ACC112 (cell line): ENCODE results near the gene CLPTM1L.
"Not testable (repeated sequence)": the region's sequence is repeated elsewhere in the genome, so short reads cannot be mapped to it uniquely, and the experiment has no call there.

Source experiments
- H2AFZ ChIP-seq: fragments of 200-600 bp; sonication (generic); one replicate; pipeline ENCODE4 v1.6.0; 2017; ENCODE audit warnings: antibody characterized with exemption, low read length; ENCODE audit not compliant: unreplicated experiment
- H3K27ac ChIP-seq: fragments of 200-600 bp; sonication (generic); 2 replicates; pipeline ENCODE4 v1.5.1; 2014; ENCODE audit warnings: low read depth, mild to moderate bottlenecking, antibody characterized with exemption, low read length, moderate library complexity
- H3K27me3 ChIP-seq: fragments of 200-600 bp; sonication (generic); 2 replicates; pipeline ENCODE4 v1.6.1; 2014; ENCODE audit warnings: mild to moderate bottlenecking, antibody characterized with exemption, low read length, moderate library complexity, mixed read lengths; ENCODE audit not compliant: insufficient read depth
- H3K36me3 ChIP-seq: fragments of 200-600 bp; sonication (generic); 2 replicates; pipeline ENCODE4 v1.6.1; 2016; ENCODE audit warnings: mild to moderate bottlenecking, antibody characterized with exemption, low read length, moderate library complexity, mixed read lengths; ENCODE audit not compliant: insufficient read depth
- H3K4me1 ChIP-seq: fragments of 200-600 bp; sonication (generic); one replicate; pipeline ENCODE4 v1.6.1; 2016; ENCODE audit warnings: low read length, mixed read lengths; ENCODE audit not compliant: insufficient read depth, unreplicated experiment, control insufficient read depth
- H3K4me3 ChIP-seq: fragments of 200-600 bp; sonication (generic); 2 replicates; pipeline ENCODE4 v1.5.1; 2014; ENCODE audit warnings: mild to moderate bottlenecking, low read depth, low read length
- H3K79me2 ChIP-seq: fragments of 200-600 bp; sonication (generic); one replicate; pipeline ENCODE4 v1.6.0; 2016; ENCODE audit warnings: low read length; ENCODE audit not compliant: control insufficient read depth, unreplicated experiment, insufficient read depth

The CLPTM1L gene

GRCh38 chr5:1278656-1279442 is 66.0 kb downstream of the CLPTM1L start:
- H3K79me2 ChIP-seq: no peaks in the 10 kb centered on the region
- no peaks in the 10 kb centered on the region for H3K36me3 ChIP-seq
- H3K4me3 ChIP-seq: no peak overlapping the region
- H2AFZ ChIP-seq: no peak overlapping the region
- no peaks in the 10 kb centered on the region for H3K27me3 ChIP-seq
- H3K4me1 ChIP-seq: no peaks in the 10 kb centered on the region
- no peak overlapping the region for H3K27ac ChIP-seq

GRCh38 chr5:1278216-1278615 is 66.7 kb downstream of the CLPTM1L start:
- no peaks in the 10 kb centered on the region for H3K4me1 ChIP-seq
- H3K79me2 ChIP-seq: no peaks in the 10 kb centered on the region
- no peak overlapping the region for H3K27ac ChIP-seq
- H3K27me3 ChIP-seq: no peaks in the 10 kb centered on the region
- no peak overlapping the region for H3K4me3 ChIP-seq
- H2AFZ ChIP-seq: no peak overlapping the region
- no peaks in the 10 kb centered on the region for H3K36me3 ChIP-seq

GRCh38 chr5:1277781-1278180 is 67.1 kb downstream of the CLPTM1L start:
- Histone ChIP-seq H3K36me3 (no peaks in the 10 kb centered on the region), H3K79me2 (no peaks in the 10 kb centered on the region)

GRCh38 chr5:1277331-1277730 is 67.6 kb downstream of the CLPTM1L start:
- no peaks in the 10 kb centered on the region for H3K27me3 ChIP-seq
- H3K79me2 ChIP-seq: no peaks in the 10 kb centered on the region
- H3K4me3 ChIP-seq: no peak overlapping the region
- H3K36me3 ChIP-seq: no peaks in the 10 kb centered on the region
- no peak overlapping the region for H2AFZ ChIP-seq
- no peaks in the 10 kb centered on the region for H3K4me1 ChIP-seq
- no peak overlapping the region for H3K27ac ChIP-seq

More at GRCh38 chr5:1277781-1278180, 67.1 kb downstream of the CLPTM1L start:
- Histone ChIP-seq H3K27me3 (no peaks in the 10 kb centered on the region), H2AFZ (no peak overlapping the region), H3K4me1 (no peaks in the 10 kb centered on the region), H3K27ac (no peak overlapping the region), H3K4me3 (no peak overlapping the region)

- H3K27me3 ChIP-seq: no peaks in the 10 kb centered on the region
- H3K4me3 ChIP-seq: no peak overlapping the region
- no peaks in the 10 kb centered on the region for H3K4me1 ChIP-seq
- H3K27ac ChIP-seq: no peak overlapping the region
- no peak overlapping the region for H2AFZ ChIP-seq
- no peaks in the 10 kb centered on the region for H3K79me2 ChIP-seq
- H3K36me3 ChIP-seq: no peaks in the 10 kb centered on the region
These were observed 68.0 kb downstream of the CLPTM1L start for GRCh38 chr5:1276930-1277329.

GRCh38 chr5:1275397-1276391 is 69.2 kb downstream of the CLPTM1L start:
- not testable (repeated sequence) for H2AFZ ChIP-seq, H3K79me2 ChIP-seq, H3K27me3 ChIP-seq, H3K27ac ChIP-seq, H3K36me3 ChIP-seq, H3K4me1 ChIP-seq, H3K4me3 ChIP-seq

- no peaks in the 10 kb centered on the region for H3K27me3 ChIP-seq
- no peaks in the 10 kb centered on the region for H3K36me3 ChIP-seq
- H3K4me3 ChIP-seq: no peak overlapping the region
- no peak overlapping the region for H3K27ac ChIP-seq
- H2AFZ ChIP-seq: no peak overlapping the region
- H3K4me1 ChIP-seq: no peaks in the 10 kb centered on the region
- no peaks in the 10 kb centered on the region for H3K79me2 ChIP-seq
These were observed 70.4 kb downstream of the CLPTM1L start for GRCh38 chr5:1274471-1274870.

GRCh38 chr5:1273745-1274144 is 71.2 kb downstream of the CLPTM1L start:
- Histone ChIP-seq H3K36me3 (no peaks in the 10 kb centered on the region), H3K4me1 (no peaks in the 10 kb centered on the region), H3K27me3 (no peaks in the 10 kb centered on the region), H2AFZ (no peak overlapping the region), H3K4me3 (no peak overlapping the region), H3K79me2 (no peaks in the 10 kb centered on the region), H3K27ac (no peak overlapping the region)

- H3K4me3 ChIP-seq: no peak overlapping the region
- H3K27ac ChIP-seq: no peak overlapping the region
- H3K27me3 ChIP-seq: no peaks in the 10 kb centered on the region
- no peaks in the 10 kb centered on the region for H3K36me3 ChIP-seq
- no peaks in the 10 kb centered on the region for H3K4me1 ChIP-seq
- no peak overlapping the region for H2AFZ ChIP-seq
- no peaks in the 10 kb centered on the region for H3K79me2 ChIP-seq
These were observed 72.7 kb downstream of the CLPTM1L start for GRCh38 chr5:1272201-1272600.

GRCh38 chr5:1270933-1271914 is 73.7 kb downstream of the CLPTM1L start:
- Histone ChIP-seq H3K27ac (no peak overlapping the region), H3K4me1 (no peaks in the 10 kb centered on the region), H2AFZ (no peak overlapping the region), H3K79me2 (no peaks in the 10 kb centered on the region), H3K27me3 (no peaks in the 10 kb centered on the region), H3K36me3 (no peaks in the 10 kb centered on the region), H3K4me3 (no peak overlapping the region)
